Dedifferentiated amniotic fluid mesenchymal stem cell (primary cell): ENCODE results near the gene PRKG1.
A peak's percentile ranks its signal among the peaks of the same experiment; 100 is the strongest.
"Not testable (repeated sequence)": the region's sequence is repeated elsewhere in the genome, so short reads cannot be mapped to it uniquely, and the experiment has no call there.

ENCODE experiments used
- DNase-seq: peaks from one replicate; pipeline ENCODE4 v3.0.0-alpha.2; 2016; ENCODE audit errors: extremely low spot score

The PRKG1 gene

DNA sequence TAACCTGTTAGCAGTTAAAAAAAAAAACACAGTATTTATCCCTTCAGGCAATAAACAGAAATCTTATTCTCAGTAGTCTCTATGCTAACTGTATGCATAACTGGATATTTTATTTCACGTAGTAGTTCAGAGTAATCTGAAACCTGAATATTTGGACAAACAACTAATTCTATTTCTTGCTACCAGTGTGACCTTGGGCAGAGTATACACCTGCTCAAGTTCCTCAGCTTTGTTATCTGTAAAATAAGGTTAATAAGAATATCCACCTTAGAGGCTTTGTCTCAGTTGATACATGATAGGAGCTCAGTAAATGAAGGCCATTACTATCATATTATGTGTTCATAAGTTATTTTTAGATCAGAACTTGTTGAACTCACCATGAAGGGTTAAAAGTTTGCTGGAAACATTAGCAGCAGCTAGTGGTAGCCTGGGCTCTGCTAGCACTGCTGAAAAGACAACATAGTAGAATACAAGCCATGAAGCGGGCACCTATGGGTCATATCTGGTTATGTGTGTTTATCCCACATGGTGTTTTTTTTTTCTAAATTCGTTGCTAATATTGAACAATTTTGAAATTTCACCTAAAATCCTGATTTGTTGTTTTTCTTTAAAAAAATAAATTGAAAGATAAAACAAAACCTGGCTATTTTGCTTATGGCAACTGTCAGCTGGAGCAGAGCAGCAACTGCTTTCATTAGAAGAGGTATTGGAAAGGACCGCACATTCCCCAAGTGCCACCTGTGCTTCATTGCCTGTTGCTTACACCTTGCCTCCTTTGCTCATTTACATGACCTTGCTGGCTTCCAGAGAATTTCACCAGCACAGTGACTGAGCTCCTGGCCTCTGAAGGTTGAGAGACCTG is 303.0 kb downstream of the PRKG1 start:
- DNase-seq, result no peak

DNA sequence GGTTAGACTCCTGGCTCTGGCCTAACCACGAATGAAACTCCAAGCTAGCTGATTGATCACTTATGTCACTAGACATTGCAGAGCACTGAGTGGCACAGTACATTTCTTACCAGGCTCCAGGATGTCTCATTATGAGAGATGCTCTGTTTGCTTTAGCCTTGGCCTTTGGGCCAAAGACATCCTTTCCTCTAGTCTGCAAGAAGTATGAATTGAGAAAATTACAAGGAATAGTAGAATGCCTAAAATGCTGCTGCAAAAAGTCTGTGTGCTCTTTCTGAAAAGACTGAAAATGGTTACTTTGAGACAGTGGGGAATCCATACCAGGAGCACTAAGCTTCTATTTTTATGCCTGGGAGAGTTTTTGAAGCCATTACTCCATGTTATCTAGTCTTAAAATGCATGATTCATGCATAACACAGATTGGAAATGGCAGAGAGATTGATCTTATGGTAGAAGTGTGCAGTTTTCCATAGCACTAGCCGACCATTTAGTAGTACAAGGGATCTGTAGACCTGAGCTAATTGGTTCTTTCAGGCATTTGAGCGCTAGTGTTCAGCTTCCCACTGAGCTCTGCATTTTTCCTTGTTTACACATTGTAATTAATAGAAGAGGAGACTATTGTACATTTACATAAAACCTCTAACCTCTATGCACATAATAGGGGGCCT is 303.8 kb downstream of the PRKG1 start:
- DNase-seq, result no peak

DNA sequence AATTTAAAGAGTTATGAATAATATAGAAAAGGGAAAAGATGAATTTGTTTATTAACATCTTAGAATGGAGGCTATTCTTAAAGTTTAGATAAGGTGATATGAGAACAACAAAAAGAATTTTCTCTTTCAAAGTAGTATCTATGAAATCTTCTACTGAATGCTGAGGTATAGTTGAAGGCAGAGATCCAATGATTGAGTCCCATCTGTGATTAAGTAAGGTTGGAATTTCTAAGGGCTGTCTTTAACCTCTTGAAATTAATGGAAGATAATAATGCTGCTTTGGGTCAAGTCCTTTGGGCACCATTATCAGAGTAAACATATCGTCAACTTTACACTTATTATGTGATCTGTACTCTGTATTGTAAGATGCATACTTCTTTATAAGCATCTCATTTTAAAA is 307.9 kb downstream of the PRKG1 start:
- no peak for DNase-seq

DNA sequence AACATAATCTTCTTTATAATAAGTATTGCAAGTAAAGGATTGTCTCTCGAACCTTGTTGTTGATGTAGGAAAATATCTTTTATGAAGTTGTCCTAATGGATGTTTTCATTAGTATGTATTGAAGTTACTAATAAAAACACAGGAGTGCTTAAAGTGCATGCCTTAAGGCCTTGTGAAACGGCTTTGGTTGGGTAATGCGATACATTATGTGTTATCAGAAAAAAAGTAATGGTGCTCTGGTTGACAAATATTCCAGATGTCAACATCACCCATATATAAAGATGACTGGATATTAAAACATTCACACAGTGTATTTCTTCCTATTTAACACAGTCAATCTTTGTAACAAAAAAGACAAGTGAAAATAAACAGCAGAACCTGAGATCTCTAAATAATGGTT is 310.7 kb downstream of the PRKG1 start:
- DNase-seq, result no peak

DNA sequence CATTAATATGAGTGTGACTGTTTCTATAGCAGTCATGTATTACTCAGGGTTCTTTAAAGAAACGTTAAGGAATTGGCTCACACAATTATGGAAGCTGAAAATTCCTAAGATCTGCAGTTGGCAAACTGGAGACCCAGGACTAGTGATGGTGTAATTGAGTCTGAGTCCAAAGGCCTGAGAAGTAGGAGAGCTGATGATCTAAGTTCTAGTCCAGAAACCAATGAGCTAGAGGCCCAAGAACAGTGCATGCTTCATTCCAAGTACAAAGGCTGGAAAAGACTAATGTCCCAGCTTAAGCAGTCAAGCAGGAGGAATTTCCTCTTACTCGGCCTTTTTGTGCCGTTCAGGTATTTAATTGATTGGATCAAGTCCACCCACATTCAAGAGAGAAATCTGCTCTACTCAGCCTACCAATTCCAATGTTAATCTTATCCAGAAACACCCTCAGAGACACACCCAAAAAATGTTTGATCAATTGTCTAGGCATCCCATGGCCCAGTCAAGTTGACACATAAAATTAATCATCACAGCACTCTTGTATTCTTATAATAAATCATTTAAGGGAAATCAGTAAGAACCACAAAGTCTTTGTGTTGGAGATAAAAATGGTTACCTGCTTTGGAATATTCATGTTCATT is 312.1 kb downstream of the PRKG1 start:
- no peak for DNase-seq

DNA sequence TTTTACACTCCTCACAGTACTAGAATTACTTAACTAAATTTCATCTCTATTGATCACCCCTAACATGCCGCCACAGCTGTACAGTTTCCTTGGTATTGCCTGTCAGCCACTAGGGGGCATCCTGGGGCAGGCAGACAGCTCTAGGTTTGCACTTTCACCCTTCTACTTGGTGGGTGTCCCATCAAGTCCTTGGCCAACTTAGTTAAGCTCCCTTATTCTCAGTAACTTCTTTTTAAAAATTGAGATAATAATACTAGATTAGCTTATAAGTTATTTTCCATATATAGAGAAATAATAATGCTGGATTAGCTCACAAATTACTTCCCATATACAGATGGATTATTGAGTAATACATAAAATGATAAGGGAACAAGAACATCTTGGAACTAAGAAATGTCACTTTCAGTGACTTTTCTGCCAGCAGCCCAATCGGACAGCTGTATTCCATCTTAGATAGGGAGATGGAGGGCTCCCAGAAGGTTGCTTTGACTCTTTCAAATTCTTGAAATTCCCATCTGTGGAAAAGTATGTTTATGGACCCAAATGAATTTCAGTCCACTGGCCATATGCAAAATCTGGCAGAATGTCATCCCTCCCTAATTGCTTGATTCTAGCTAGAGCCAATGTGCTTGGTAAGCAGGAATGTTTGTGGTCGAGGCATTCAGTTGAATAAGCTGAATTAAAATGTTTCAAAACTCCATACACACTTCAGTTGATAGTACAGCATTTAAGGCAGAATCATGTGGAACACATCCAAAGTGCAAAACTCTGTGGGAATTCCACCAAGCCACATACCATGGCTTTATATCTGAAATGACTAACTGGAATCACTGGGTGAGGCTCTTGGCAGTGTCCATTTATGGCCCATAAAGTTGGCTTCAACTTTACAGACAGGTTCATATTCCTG is 315.4 kb downstream of the PRKG1 start:
- peak; percentile 98 for DNase-seq

DNA sequence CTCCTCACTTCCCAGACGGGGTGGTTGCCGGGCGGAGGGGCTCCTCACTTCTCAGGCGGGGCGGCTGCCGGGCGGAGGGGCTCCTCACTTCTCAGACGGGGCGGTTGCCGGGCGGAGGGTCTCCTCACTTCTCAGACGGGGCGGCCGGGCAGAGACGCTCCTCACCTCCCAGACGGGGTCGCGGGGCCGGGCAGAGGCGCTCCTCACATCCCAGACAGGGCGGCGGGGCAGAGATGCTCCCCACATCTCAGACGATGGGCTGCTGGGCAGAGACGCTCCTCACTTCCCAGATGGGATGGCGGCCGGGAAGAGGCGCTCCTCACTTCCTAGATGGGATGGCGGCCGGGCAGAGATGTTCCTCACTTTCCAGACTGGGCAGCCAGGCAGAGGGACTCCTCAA is 318.7 kb downstream of the PRKG1 start:
- DNase-seq, result not testable (repeated sequence)

DNA sequence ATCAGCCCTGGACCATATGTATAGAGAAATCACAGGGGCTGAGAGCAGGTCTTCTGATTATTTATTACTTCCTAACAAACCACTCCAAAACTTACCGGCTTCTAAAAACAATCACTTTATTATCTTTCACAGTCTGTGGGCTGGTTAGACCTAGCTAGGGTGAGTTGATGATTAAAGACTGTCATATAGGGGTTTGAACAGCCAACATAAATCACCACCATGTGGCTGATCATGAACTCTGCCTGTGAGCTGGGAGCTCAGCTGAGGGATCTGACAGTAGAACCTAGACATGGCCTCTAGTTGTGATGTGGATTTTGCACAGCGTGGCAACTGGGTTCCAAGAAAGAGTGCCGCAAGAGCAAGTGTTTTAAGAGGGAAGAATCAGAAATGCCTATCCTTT is 319.8 kb downstream of the PRKG1 start:
- DNase-seq, result no peak

DNA sequence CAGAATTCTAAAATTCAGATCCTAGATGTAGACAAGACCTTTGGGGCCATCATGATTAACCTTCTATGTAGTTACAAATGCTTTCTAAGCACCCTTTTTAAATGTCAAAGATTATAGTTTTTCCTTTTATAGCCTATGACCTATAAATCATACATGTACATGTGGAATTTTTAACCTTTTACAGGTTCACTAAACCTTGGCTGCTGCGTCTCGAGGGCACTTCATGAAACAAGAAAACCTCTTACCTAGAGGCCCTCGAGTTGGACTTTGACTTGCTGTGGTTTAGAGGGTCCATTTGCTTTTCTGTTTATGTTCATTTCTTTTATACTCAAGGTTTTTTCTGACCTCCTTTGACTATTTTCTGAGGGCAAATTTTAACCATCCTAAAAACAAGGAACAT is 323.0 kb downstream of the PRKG1 start:
- DNase-seq, result no peak

DNA sequence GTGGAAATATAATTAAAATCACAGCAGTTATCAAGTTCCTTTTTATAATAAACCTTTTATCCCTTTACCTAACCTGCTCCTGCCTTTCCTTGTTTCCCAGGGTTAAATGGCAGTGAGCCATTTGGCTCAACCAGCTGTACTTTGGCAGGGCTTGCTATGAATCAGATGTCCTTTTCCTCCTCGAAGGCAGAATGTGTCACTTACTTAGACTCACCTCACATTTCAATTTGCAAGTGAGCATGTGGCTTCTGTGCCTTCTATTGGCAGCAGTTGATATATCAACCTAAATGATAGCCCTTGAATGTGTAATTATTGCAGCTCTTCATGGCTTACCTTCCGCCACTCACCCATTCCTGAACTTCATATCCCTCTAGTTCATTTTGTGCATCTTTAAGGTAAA is 323.4 kb downstream of the PRKG1 start:
- DNase-seq, result no peak

DNA sequence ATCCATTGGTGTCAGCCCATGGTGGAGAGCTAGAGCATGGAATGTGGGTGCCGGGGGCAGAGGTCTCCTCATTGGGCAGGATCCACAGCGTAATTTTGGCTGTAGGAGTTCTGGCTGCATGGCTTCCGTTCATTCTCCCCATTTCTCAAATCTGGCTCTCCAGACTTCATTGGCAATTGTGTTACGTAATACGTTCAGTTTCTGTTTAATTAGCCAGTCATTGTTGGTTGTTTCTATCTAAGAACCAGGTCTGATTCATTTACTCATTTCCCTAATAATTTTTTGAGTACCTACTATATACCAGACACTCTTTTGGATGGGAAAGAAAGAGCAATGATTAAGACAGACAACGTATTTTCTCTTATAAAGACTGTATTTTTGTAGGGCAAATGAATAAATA is 325.6 kb downstream of the PRKG1 start:
- DNase-seq, result no peak

DNA sequence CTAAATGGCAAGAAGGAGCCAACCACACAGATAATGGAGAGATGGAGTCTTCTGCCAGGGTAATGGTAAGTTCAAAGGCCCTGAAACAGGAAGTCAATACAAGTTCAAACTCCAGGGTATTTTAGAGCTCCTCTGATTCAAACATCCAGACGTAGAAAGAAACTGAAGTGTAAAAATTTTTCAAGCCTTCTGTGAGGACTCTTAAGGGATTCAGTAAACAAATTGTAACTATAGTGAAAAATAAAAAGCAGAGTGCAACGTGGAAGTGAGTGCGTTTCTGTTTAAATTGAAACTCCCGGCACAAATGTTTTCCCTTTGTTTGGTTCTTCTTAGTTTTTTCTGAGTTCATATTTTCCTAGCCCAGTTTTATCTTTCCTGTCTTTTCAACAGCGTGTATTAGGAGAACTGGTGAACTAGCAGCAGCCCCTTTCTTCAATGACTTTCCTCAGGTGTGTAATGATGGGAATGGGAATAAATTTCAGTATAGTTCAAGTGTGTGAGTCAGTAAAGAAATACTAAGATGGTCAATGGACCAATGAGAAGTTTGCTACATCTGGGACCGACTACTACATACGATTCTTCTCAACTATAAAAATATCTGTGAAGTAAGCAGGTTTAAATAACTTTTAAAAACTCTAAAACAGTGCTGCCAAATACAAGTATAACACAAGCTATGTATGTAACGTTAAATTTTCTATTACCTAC is 326.3 kb downstream of the PRKG1 start:
- DNase-seq, result no peak

DNA sequence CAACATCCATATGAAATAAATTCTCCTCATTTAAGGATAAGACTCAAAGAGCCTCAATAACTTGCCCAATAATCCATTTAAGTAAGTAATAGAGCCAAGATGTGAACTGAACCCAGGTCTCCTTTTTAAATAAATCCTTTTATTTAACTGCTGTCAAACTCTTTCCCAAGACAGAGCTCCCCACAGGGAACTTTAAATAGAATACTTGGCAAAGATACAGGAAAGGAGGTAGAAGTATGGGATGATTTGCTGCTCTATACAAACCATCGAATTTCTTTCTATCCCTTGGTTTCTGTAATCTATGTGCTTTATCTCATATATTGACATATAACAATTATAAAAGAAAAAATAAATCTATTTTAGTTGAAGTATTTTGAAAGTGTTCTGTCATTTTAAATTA is 329.2 kb downstream of the PRKG1 start:
- DNase-seq, result no peak

DNA sequence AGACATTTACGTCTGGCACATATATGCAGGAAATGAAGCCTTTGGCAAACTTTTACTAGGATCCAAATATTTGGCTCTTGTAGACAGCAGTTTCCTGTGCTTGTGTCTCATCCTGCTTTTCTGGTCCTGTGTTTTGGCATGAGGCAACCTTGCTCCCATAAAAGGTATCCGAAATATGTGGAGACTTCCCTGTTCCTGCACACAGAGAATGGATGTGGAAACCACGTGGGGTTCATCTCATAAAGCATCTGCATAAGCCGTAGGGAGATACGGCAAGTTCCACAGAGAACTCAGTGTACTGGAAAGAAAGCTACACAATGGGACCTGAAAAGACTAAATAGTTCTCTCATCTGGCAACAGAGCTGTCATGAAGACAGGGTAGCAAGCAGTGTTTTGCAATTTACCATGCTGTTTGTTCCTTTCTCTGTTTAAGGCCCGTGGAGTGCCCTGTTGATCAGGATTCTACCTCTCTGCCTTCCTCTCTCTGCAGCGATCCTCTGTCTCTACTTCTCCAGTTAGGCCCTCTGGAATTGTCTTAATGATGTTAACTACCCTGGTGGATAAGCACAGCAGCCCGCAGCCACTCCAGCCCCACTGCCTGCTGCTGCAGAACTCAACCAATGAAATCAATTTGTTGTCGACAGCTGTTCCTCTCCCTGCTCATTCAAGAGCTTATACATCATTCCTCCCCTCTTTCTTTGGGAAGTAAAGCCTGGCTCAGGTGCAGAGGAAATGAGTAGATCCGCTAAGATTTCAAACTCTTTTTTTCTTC is 331.5 kb downstream of the PRKG1 start:
- no peak for DNase-seq

DNA sequence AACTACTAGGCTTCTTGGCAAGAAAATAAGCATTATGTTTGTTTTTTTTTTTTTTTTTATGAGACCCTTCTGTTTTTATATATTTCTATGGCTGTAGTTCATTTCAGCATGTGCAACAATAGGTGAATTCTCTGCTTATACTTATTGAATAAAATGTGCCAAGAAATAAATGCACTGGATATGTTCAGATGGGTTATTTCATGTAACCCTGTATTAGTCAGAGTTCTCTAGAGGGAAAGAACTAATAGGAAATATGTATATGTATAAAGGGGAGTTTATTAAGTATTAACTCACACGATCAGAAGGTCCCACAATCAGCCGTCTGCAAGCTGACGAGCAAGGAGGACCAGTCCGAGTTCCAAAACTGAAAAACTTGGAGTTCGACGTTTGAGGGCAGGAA is 332.3 kb downstream of the PRKG1 start:
- no peak for DNase-seq

DNA sequence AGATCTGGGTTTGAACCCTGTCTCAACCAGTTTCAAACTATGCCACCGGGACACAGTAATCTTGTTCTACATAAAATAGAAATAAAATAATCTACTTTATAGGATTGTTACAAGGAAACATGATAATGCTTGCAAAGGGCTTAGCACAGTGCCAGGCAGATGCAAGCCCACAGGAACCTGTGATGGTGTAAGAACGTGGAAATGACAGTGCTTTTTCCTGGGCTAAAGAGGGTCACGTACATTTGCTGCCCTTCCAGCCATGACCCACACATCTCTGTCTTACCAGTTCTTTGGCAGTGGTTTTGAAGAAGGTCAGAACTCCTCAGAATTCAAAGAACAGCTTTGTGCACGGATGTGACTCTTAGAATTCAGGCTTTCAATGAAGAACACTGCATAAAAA is 342.2 kb downstream of the PRKG1 start:
- no peak for DNase-seq

DNA sequence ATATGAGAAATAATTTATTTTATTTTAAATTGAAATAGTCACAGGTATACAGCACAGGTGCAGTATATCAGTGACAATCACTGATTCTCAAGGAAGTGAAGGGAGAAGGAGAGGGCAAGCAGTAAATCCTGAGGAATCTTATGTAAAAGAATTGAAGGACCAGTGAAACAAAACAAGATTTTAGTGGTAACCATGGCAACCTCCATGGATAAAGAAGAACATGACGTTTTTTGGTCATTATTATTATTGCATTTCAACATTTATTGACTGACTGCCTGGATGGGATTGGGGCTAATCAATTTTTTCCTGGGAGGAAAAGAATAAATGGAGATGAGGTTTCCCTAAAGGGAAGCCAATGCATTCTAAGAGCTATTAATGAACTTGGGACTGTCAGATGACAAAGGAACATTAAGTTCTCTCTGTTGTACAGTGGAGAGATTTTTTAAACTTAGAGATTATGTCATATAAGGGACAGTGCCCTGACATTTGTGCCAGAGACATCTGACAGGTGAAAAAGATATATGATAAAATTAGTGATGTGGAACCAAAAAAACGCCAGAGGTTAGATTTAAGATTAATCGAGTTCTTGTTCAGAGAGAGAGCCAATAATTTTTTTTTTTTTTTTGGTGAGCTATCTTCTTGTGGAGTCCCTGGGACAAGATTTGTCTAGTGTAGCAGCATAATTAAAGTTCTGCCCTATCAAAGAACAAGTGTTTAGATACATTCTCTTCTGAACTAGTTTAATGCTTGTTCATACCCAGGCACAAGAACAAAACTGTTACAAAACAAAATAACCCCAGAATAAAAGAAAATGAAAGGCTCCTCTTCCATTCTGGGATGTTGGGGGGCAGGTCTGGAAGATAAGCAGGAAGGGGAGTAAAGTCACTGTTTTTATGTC is 345.2 kb downstream of the PRKG1 start:
- no peak for DNase-seq

DNA sequence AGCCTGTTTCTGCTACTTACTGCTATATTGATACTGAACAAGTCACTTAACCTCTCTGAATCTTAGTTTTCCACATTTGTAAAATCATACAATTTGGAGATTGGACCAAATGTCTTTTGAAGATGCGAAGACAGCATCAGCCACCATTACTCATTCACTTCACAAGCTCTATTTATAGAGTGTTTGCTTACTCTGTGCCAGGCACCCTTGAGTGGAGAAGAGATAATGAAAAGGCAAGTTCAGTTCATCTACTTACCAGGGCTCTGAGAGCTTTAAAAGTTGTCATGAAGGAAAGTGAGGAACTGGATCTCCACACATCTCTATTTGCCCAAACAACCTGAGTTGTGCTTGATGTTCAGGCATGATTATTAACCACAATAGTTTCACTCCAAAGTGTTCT is 347.6 kb downstream of the PRKG1 start:
- no peak for DNase-seq

DNA sequence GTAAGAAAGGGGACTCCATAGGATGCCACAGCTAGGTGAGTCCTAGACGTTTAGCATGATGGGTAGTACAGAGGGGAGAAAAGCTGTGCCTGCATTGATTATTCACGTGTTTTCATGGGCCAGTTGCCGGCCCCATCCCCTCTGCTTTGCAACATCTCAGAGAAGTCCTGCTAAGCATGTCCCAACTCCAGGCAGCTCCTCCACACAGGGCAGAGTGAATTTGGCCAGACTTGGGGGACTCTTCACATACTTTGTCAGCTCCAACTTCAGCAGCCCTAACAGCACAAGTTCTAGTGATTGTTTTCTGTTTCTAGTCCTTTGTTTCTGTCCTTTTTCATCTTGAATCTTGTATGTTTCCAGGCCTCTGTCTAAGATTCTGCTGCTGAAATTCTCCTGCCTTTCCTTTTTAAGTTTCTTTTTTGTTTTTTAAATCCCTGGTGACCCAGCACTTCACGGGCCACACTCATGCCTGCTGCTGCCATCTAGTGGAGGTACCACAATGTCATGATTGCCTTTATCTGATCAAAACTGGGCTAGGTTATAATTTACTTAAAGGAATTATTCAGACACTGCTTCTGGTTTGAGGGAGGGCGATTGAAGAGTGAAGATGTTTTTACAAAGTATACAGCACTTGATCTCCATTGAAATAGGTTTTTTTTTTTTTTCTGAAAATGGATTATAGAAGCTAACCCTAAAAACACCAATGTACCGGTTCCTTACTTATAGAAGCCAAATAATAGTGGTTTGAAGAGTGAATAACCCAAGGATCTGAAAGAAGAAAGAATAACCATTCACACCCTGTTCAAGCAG is 348.2 kb downstream of the PRKG1 start:
- DNase-seq, result peak; percentile 70
